T-helper 1 cell (primary cell): ENCODE data around the gene LONP1.
"Not testable (repeated sequence)": the region's sequence is repeated elsewhere in the genome, so short reads cannot be mapped to it uniquely, and the experiment has no call there.

ENCODE experiments used
- DNase-seq, 5 donors: peaks; one replicate each; pipeline ENCODE4 v3.0.0-alpha.2; 2012 to 2020

LONP1 gene

GRCh38 chr19:5693195-5694166 is 26.5 kb downstream of the LONP1 start:
- DNase-seq = no peak

GRCh38 chr19:5692723-5693194 is 27.2 kb downstream of the LONP1 start:
- no peak for DNase-seq

DNA sequence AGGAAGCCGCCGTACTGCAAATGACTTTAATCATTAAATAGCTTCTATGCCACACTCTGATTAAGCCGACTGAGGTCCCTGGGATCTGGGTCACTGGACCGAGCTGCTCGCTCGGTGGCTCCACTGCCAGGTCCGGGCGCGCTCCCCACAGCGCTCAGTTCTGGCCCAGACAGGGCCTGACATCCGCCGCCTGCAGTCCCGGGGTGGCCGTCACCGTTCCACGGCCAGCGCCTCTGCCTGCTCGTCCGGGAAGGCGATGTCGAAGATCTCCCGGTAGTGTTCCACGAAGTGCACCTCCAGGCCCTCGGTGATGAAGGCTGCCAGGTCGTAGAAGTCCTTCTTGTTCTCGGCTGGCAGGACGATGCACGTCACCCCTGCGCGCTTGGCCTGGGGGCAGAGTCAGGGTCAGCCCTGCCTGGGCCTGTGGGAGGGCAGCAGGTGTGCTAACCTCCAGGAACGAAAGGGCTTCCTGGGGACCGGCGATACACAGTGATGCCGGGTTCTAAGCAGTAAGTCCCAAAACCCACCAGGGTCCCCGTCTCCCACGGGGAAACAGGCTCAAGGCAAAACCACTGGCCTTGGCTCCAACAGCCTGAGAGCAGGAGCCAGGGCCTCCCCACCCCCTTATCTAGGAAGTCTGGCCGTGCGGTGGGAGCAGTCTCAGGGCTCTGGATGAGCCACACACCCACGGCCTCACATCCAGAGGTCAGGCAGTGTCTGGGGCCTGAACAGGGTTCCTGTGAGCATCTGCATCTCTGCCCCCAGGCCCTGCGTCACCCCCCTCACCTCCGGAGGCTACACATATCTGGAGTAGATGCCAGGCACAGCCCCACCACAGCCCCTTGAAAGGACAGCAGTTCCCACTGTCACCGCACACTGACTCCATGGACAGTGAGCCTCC is 27.9 kb downstream of the LONP1 start:
- no peak for DNase-seq

DNA sequence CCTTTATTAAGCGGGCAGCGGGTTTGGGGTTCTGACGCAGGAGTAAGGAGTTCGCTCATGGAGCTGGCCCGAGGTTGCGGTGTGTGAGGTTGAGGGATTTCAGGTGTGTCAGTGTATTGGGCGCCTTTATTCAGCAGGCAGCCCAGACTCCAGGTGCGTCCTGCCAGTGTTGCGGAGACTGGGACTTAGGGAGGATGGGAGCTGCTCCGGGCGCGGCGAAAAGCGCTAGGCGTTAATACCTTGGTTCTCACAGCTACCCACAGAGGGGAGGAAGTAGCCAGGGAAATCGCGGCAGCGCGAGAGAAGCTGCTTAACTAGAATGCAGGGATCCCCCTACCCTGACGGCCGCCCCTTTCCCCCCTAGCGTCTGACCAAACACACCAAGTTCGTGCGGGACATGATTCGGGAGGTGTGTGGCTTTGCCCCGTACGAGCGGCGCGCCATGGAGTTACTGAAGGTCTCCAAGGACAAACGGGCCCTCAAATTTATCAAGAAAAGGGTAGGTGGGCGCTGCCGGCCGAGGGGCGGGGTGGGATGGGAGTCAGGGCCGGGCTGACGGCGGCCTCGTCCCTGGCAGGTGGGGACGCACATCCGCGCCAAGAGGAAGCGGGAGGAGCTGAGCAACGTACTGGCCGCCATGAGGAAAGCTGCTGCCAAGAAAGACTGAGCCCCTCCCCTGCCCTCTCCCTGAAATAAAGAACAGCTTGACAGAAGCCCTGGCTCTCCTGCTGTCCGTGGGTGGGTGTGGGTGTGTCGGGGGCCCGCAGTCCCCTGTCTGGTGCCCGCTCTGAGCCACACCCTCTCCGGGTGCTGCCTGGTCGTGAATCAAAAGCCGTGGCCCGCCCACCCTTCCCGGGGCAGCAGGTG is 28.8 kb downstream of the LONP1 start:
- DNase-seq = peak in 4 of 5 donors; percentile 23 to 41 (median 32)

DNA sequence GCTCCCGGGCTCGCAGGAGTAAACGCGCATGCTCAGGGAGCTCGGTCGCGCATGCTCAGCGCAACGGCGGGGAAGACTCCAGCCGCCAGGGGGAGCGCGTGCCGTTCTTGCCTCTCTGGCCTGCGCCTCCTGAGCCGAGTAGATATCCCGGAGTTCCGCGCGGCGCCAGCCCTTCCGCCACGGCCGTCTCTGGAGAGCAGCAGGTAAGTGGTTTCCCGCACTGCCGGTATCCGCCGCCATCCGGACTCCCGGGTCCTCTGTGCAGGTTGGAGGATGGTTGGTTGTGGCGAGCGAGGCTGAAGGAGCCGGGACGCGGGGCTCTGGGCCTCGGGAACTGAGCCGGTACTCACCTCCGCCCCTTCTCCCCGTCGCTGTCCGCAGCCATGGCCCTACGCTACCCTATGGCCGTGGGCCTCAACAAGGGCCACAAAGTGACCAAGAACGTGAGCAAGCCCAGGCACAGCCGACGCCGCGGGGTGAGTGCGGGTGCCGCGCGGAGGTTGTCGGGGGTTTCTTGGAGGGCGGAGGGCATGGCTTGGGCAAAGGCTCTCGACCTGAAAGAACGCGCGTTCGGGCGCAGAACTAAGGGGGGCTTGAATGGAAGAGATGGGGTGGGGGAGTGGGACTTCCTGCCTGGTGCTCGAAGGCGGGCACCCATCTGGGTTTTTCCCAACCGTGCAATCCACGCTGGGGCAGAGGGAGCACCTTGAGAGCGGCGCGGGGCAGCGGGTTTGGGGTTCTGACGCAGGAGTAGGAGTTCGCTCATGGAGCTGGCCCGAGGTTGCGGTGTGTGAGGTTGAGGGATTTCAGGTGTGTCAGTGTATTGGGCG is 29.6 kb downstream of the LONP1 start, which contains the start of gene RPL36:
Gene RPL36 (plus strand): TSS at position 171 of the 830 bp plus-strand sequence. CDS start 213 bp downstream, at position 384.
- peak; percentile 95 to 98 (median 98) for DNase-seq

DNA sequence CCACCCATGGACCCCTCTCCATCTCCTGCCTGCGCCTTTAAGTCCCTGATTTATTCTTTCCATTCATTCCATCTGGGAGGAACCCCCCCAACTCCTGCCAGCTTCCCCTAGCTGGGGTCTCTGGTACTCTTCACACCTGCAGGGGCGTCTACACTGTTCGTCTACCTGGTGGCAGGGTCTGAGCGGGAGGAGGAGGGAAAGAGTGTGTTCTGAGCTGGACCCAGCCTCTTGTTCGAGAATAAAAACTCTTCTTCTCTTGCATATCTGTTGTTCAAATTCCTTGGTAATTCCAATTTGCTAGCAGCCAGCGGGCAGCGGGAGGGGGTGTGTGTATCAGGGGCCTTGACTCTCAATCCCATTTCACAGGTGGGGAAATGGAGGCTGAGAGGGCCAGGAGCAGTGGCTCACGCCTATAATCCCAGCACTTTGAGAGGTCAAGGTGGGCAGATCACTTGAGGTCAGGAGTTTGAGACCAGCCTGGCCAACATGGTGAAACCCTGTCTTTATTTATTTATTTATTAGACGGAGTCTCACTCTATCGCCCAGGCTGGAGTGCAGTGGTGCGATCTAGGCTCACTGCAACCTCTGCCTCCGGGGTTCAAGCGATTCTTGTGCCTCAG is 31.6 kb downstream of the LONP1 start:
- DNase-seq = not testable (repeated sequence)

DNA sequence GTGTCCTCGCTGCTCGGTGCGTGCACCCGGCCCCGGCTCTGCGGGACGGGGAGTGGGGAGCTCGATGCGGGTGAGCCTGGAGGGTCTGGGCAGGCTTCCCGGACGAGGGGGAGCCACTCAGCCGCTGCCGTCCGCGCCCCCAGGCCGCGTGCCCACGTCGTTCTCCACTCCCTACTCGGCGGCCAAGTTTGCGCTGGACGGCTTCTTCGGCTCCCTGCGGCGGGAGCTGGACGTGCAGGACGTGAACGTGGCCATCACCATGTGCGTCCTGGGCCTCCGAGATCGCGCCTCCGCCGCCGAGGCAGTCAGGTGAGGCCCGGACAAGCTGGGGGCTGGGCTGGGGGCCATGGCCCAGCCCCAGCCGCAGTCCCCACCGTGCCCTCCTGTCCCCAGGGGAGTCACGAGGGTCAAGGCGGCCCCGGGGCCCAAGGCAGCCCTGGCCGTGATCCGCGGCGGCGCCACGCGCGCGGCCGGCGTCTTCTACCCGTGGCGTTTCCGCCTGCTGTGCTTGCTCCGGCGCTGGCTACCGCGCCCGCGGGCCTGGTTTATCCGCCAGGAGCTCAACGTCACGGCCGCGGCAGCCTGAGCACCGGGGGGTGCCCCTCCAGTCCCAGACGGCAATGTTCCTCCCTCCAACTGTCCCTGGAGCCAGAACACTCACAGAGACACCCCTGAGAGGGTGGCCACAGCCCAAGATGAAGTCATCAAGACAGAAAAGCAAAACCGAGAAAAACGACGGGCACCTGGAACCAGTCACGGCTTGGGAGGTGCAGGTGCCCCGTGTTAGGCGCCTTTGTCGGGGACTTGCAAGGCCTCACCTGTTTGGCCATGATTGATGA is 32.4 kb downstream of the LONP1 start:
- no peak for DNase-seq

DNA sequence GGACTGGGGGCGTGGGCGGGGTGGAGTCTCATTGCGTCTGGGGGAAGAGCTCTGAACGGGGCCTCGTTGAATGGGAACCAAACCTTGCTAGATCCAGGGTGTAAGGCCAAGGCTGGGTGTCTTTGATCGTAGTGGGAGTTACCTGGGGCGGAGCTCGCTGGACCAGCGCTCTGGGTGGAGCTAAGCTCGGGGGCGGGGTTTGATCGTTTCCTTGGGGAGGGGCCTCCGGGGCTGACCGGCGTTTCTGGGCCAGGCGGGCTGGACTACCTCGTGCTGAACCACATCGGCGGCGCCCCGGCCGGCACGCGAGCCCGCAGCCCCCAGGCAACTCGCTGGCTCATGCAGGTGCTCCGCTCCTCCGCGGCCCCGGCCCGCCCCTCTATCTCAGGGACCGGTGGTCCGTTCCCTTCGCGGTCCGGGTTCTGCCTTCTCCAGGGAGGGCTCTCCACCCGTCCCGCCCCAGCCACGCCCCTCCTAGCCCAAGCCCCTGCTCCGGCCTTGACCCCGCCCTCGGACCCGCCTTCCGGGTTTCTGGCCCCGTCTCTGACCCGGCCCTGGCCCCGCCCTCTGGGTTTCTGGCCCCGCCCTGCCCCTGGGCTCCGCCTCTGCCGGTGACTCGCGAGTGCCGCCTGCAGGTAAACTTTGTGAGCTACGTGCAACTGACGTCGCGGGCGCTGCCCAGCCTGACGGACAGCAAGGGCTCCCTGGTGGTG is 33.1 kb downstream of the LONP1 start:
- peak; percentile 86 to 94 (median 90) for DNase-seq

DNA sequence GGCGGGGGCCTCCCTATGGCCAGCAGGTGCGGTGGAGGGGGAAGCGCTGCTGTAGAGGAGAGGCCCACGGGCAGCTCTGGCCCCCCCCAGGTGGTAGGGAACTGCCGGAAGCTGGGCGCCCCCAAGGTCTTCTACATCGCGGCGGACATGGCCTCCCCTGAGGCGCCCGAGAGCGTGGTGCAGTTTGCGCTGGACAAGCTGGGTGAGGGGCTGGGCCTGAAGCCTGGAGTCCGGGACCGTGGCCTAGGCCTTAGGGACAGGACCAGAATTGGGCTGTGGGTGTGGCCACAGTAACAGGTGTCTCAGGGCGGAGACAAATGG is 33.7 kb downstream of the LONP1 start:
- DNase-seq = no peak

DNA sequence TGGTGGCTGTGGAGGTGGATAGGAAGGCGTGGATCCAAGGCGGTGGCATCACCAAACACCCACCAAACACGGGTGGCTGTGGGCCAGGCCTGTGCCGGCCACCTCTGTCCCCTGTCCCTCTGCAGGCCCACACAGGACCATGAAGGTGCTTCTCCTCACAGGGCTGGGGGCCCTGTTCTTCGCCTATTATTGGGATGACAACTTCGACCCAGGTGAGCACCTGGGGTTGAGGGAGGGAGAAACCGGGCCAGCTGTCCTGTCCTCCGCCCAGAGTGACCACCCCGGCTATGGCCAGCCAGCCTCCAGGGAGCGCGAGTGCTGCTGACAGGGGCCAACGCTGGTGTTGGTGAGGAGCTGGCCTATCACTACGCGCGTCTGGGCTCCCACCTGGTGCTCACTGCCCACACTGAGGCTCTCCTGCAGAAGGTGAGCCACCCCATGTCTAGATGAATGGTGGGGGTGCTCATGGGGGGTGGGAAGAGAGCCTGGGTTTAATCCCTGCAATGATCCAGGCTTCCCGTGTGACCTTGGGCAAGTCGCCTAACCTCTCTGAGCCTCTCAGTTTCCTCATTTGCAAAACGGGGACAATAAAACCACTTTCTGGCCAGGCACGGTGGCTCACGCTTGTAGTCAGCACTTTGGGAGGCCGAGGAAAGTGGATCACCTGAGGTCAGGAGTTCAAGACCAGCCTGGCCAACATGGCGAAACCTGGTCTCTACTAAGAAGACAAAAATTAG is 35.1 kb downstream of the LONP1 start:
- DNase-seq = no peak

- no peak for DNase-seq
Measured at GRCh38 chr19:5683177-5683886, 36.6 kb downstream of the LONP1 start.

DNA sequence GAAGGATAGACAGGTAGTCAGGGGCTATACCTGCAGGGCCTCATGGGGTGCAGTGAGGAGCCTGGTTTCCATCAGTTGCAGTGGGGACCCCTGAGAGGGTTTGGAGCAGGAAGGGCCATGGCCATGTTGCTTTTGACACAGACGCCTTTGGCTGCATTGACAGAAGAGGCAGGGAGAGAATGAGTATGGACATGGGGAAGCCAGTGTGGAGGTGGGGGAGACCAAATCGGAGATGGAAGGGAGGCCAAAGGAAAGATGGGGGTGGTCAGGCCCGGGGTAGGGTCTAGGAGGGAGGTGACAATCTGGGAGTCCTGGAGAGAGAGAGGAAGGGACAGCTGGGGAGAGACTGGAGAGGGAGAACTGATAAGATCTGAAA is 37.9 kb downstream of the LONP1 start:
- DNase-seq = no peak

- no peak for DNase-seq
Measured at GRCh38 chr19:5681391-5682106, 38.4 kb downstream of the LONP1 start.

GRCh38 chr19:5680437-5681368 is 39.2 kb downstream of the LONP1 start, which contains the start of the genes HSD11B1L and MICOS13:
Gene HSD11B1L, plus strand, starts transcription at chr19:5681027. Its CDS starts 3,806 bp downstream, at chr19:5684833.
Gene MICOS13, minus strand, starts transcription at chr19:5680516. Its CDS starts 30 bp downstream, at chr19:5680486.
- DNase-seq = peak; percentile 96 to 99 (median 97)

GRCh38 chr19:5680084-5680436 is 39.9 kb downstream of the LONP1 start:
- no peak for DNase-seq
